ENCODE data around the gene MYL6. TPM values are rescaled to one million over a fixed set of nuclear protein-coding genes. Genes with fewer than 3 reads are reported as not detected.

Gene MYL6
- total and polyA plus RNA-seq, 10 donors = 1,063 to 3,098 (median 1,427) TPM

- Histone ChIP-seq H3K4me1 (peaks cover 0 to 16% (median 2%) of the 10 kb centered on the region in 6 donors), H3K27ac (no peak overlapping the region), H3K9me3 (no peaks in the 10 kb centered on the region), H3K36me3 (peaks cover 6 to 100% (median 98%) of the 10 kb centered on the region in 6 donors), H3K27me3 (replicated peaks in 1 of 7) (no peaks in the 10 kb centered on the region), H3K4me3 (no peak overlapping the region)
- DNase-seq = no peak
- intact Hi-C loops (cut with DNase I; ENCODE audit: low total_unique reads) = no loop called here
- 88 to 95% (median 92%) methylated on average over 3 of the region's 3 CpGs for WGBS, 5 donors
- TF ChIP-seq CTCF (IDR thresholded peaks at IDR 0.05 in 8 of 11, conservative IDR thresholded peaks at IDR 0.05 in 3 of 11) (no peak), POLR2AphosphoS5 (IDR thresholded peaks at IDR 0.05) (no peak), POLR2A (IDR thresholded peaks at IDR 0.05) (no peak)
Measured at GRCh38 chr12:56178347-56178746, 20.2 kb downstream of the MYL6 start.

GRCh38 chr12:56186957-56187356, 28.8 kb downstream of the MYL6 start:
- Histone ChIP-seq H3K4me1 (peaks cover 22 to 50% (median 32%) of the 10 kb centered on the region in 6 donors), H3K36me3 (peaks cover 0 to 51% (median 46%) of the 10 kb centered on the region in 6 donors), H3K27ac (peak overlapping the region in 2 of 8 donors; percentile 94), H3K4me3 (no peak overlapping the region), H3K27me3 (replicated peaks in 1 of 7) (no peaks in the 10 kb centered on the region), H3K9me3 (no peaks in the 10 kb centered on the region)
- DNase-seq = no peak
- 32 to 44% (median 40%) methylated on average over 2 of the region's 2 CpGs for WGBS, 5 donors
- intact Hi-C loops (cut with DNase I; ENCODE audit: low total_unique reads) = no loop called here
- no peak for TF ChIP-seq CTCF (IDR thresholded peaks at IDR 0.05 in 8 of 11, conservative IDR thresholded peaks at IDR 0.05 in 3 of 11)
- no peak for TF ChIP-seq POLR2A (IDR thresholded peaks at IDR 0.05)
- no peak for TF ChIP-seq POLR2AphosphoS5 (IDR thresholded peaks at IDR 0.05)

GRCh38 chr12:56188131-56188777, 30.1 kb downstream of the MYL6 start:
- peak overlapping the region; percentile 80 to 96 (median 94) for H3K27ac ChIP-seq
- H3K4me3 ChIP-seq = peak overlapping the region; percentile 57 to 94 (median 84)
- WGBS, 5 donors = 9 to 14% (median 10%) methylated on average over 9 to 10 of the region's 10 CpGs
- DNase-seq = no peak
- H3K9me3 ChIP-seq = no peaks in the 10 kb centered on the region
- intact Hi-C loops (cut with DNase I; ENCODE audit: low total_unique reads) = loop anchor here (2.0 kb wide), 1 partner anchor 61 kb away; no protein-coding TSS in a partner anchor
- H3K36me3 ChIP-seq = peaks cover 0 to 38% (median 34%) of the 10 kb centered on the region in 6 donors
- no peaks in the 10 kb centered on the region for H3K27me3 ChIP-seq (replicated peaks in 1 of 7)
- TF ChIP-seq POLR2A (IDR thresholded peaks at IDR 0.05) = no peak
- no peak for TF ChIP-seq POLR2AphosphoS5 (IDR thresholded peaks at IDR 0.05)
- no peak for TF ChIP-seq CTCF (IDR thresholded peaks at IDR 0.05 in 8 of 11, conservative IDR thresholded peaks at IDR 0.05 in 3 of 11)
- peaks cover 22 to 54% (median 34%) of the 10 kb centered on the region in 6 donors for H3K4me1 ChIP-seq

GRCh38 chr12:56188778-56189098, 30.6 kb downstream of the MYL6 start:
- TF ChIP-seq POLR2A (IDR thresholded peaks at IDR 0.05) (no peak), POLR2AphosphoS5 (IDR thresholded peaks at IDR 0.05) (no peak), CTCF (IDR thresholded peaks at IDR 0.05 in 8 of 11, conservative IDR thresholded peaks at IDR 0.05 in 3 of 11) (no peak)
- peaks cover 22 to 58% (median 35%) of the 10 kb centered on the region in 6 donors for H3K4me1 ChIP-seq
- peak overlapping the region; percentile 80 to 96 (median 94) for H3K27ac ChIP-seq
- no peaks in the 10 kb centered on the region for H3K9me3 ChIP-seq
- no peaks in the 10 kb centered on the region for H3K27me3 ChIP-seq (replicated peaks in 1 of 7)
- DNase-seq = peak; percentile 87
- intact Hi-C loops (cut with DNase I; ENCODE audit: low total_unique reads) = loop anchor here (2.0 kb wide), 1 partner anchor 62 kb away; no protein-coding TSS in a partner anchor
- H3K36me3 ChIP-seq = peaks cover 0 to 33% (median 29%) of the 10 kb centered on the region in 6 donors
- H3K4me3 ChIP-seq = peak overlapping the region; percentile 57 to 94 (median 84)
- whole genome bisulfite sequencing, 5 donors = 0 to 2% (median 1%) methylated on average over 15 to 17 of the region's 17 CpGs
